KMS-11 (cell line): ENCODE measurements around the gene INHBC.

Experiments
- H2AFZ ChIP-seq: fragments of 200-600 bp; sonication (generic); 2 replicates; pipeline ENCODE4 v1.6.1; 2016; ENCODE audit warnings: antibody characterized with exemption, mixed run types, low read depth
- H3K27ac ChIP-seq: fragments of 200-600 bp; sonication (generic); 2 replicates; pipeline ENCODE4 v1.6.1; 2016; ENCODE audit warnings: mild to moderate bottlenecking, mixed run types
- H3K27me3 ChIP-seq: fragments of 200-600 bp; sonication (generic); 2 replicates; pipeline ENCODE4 v1.6.1; 2017; ENCODE audit warnings: mild to moderate bottlenecking, low read depth, mixed run types, moderate library complexity; ENCODE audit not compliant: insufficient read depth
- H3K36me3 ChIP-seq: fragments of 200-600 bp; sonication (generic); 2 replicates; pipeline ENCODE4 v1.6.1; 2017; ENCODE audit warnings: mild to moderate bottlenecking, mixed run types; ENCODE audit not compliant: insufficient read depth
- H3K4me1 ChIP-seq: fragments of 200-600 bp; sonication (generic); 2 replicates; pipeline ENCODE4 v1.6.1; 2016; ENCODE audit warnings: mild to moderate bottlenecking, low read depth, mixed run types; ENCODE audit not compliant: poor library complexity, severe bottlenecking
- H3K4me2 ChIP-seq: fragments of 200-600 bp; sonication (generic); 2 replicates; pipeline ENCODE4 v1.7.0; 2016; ENCODE audit warnings: mild to moderate bottlenecking, mixed run types
- H3K4me3 ChIP-seq: fragments of 200-600 bp; sonication (generic); IDR thresholded peaks from 2 replicates; pipeline ENCODE4 v1.6.1; 2017; ENCODE audit warnings: low read depth, low read length, mixed read lengths; ENCODE audit not compliant: insufficient read depth
- H3K79me2 ChIP-seq: fragments of 200-600 bp; sonication (generic); 2 replicates; pipeline ENCODE4 v1.6.1; 2016; ENCODE audit warnings: low read depth, mixed run types; ENCODE audit not compliant: insufficient read depth
- H3K9ac ChIP-seq: fragments of 200-600 bp; sonication (generic); 2 replicates; pipeline ENCODE4 v1.6.1; 2016; ENCODE audit warnings: mild to moderate bottlenecking, mixed run types
- H4K20me1 ChIP-seq: fragments of 200-600 bp; sonication (generic); 2 replicates; pipeline ENCODE4 v1.6.1; 2016; ENCODE audit warnings: mild to moderate bottlenecking, mixed run types; ENCODE audit not compliant: insufficient read depth
- TF ChIP-seq, protein P1 (sequence below): fragments of 200-600 bp; sonication (generic); conservative IDR thresholded peaks from 2 replicates; pipeline ENCODE4 v1.6.1; 2017; ENCODE audit warnings: low read depth, mild to moderate bottlenecking, antibody characterized with exemption, low read length, moderate library complexity, mixed read lengths

INHBC gene

DNA sequence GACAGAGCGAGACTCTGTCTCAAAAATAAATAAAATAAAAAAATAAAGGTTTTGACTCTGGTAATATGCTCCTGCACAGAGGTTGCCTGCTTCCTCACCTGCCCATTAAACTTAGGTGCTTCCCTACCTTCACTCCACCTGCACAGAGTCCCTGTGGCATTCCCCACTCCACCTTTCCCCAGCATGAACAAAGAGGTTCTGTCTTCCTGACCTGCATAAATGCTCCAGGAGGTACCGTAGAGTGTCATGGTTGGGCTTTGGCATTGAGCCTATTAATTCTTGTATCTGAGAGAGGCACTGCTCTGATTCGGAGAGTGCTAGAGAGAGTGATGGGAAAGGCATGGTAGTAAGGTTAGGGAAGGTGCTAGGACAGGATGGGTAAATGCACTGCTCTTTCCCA is 38.8 kb downstream of the INHBC start:
- no peaks in the 10 kb centered on the region for H3K36me3 ChIP-seq

DNA sequence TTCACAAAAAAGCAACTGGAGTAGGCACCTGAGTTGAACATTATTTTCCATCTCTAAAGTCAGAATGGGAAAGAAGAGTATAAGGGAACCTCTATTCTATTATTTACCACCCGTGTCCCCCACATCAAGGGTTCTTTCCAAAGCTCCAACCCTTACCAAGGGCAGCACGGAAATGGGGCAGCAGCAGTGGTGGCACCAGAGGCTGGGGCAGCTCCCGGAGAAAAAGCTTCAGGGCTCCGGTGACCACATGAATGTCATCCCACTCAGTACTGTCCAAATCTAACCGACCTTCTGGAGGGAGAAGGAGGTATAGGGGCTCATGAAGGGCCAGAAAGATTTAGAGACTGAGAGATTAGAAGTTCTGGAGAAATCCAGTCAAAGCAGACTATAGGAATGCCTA is 39.3 kb downstream of the INHBC start:
- H3K27ac ChIP-seq, result no peak overlapping the region
- no peak overlapping the region for H2AFZ ChIP-seq
- TF ChIP-seq, protein P1, sequence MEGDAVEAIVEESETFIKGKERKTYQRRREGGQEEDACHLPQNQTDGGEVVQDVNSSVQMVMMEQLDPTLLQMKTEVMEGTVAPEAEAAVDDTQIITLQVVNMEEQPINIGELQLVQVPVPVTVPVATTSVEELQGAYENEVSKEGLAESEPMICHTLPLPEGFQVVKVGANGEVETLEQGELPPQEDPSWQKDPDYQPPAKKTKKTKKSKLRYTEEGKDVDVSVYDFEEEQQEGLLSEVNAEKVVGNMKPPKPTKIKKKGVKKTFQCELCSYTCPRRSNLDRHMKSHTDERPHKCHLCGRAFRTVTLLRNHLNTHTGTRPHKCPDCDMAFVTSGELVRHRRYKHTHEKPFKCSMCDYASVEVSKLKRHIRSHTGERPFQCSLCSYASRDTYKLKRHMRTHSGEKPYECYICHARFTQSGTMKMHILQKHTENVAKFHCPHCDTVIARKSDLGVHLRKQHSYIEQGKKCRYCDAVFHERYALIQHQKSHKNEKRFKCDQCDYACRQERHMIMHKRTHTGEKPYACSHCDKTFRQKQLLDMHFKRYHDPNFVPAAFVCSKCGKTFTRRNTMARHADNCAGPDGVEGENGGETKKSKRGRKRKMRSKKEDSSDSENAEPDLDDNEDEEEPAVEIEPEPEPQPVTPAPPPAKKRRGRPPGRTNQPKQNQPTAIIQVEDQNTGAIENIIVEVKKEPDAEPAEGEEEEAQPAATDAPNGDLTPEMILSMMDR, result no peak
- H3K27me3 ChIP-seq, result peaks cover 61% of the 10 kb centered on the region
- no peaks in the 10 kb centered on the region for H3K36me3 ChIP-seq
- peaks cover 9% of the 10 kb centered on the region for H3K4me1 ChIP-seq
- no peak overlapping the region for H3K9ac ChIP-seq
- H4K20me1 ChIP-seq, result no peaks in the 10 kb centered on the region
- H3K4me3 ChIP-seq, result no peak overlapping the region
- no peaks in the 10 kb centered on the region for H3K79me2 ChIP-seq
- no peak overlapping the region for H3K4me2 ChIP-seq

More for the DNA sequence above, 38.8 kb downstream of the INHBC start:
- no peak overlapping the region for H3K27ac ChIP-seq
- H3K4me1 ChIP-seq, result peaks cover 9% of the 10 kb centered on the region
- peaks cover 65% of the 10 kb centered on the region for H3K27me3 ChIP-seq
- H2AFZ ChIP-seq, result no peak overlapping the region
- H3K9ac ChIP-seq, result no peak overlapping the region
- no peak overlapping the region for H3K4me3 ChIP-seq
- H3K79me2 ChIP-seq, result no peaks in the 10 kb centered on the region
- H3K4me2 ChIP-seq, result no peak overlapping the region
- TF ChIP-seq, protein P1, result no peak
- H4K20me1 ChIP-seq, result no peaks in the 10 kb centered on the region

DNA sequence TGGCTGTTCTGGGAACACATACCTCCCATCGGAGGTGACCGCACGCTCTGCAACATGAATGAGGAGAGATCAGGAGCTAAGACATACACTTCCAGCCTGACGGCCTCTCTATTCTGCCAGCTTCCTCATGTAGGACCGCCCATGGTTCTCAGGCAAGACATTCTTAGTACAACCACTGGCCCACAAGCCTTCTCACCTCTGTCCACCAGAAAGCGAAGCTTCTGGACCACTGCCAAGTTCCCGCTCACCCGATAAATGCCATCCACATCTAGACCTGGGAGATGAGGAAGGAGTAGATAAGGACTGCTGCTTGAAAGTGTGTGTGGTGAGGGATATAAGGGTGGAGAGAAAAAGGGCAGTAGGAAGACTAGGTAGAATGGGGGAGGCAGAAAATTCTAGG is 39.8 kb downstream of the INHBC start:
- no peaks in the 10 kb centered on the region for H3K79me2 ChIP-seq
- H4K20me1 ChIP-seq, result no peaks in the 10 kb centered on the region
- no peaks in the 10 kb centered on the region for H3K36me3 ChIP-seq
- no peak overlapping the region for H3K4me3 ChIP-seq
- no peak overlapping the region for H3K4me2 ChIP-seq
- no peak overlapping the region for H3K27ac ChIP-seq
- peaks cover 58% of the 10 kb centered on the region for H3K27me3 ChIP-seq
- TF ChIP-seq, protein P1, result no peak
- peaks cover 9% of the 10 kb centered on the region for H3K4me1 ChIP-seq
- no peak overlapping the region for H3K9ac ChIP-seq
- no peak overlapping the region for H2AFZ ChIP-seq

DNA sequence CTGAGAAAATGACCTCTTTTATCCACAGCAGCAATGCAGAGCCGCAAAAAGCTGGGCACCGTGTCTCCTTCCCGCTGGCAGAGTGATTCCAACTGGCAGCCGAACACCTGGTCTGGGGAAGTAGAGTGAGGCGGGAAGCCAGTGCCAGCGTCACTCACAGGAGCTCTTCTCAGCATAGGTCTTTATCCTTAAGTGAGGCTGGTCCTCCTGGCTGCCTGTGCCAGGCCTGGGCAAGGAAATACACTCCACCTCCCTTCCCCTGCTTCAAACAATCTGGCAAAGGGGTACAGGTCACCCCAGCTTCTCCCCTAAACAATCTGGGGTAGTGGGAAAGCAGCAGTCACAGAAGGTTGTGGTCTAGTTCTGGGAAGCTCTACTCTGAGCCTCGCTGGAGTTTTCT is 40.3 kb downstream of the INHBC start:
- no peak overlapping the region for H3K9ac ChIP-seq
- no peak overlapping the region for H2AFZ ChIP-seq
- H3K4me2 ChIP-seq, result no peak overlapping the region

More for the DNA sequence above, 40.3 kb downstream of the INHBC start:
- Histone ChIP-seq H3K79me2 (no peaks in the 10 kb centered on the region), H4K20me1 (no peaks in the 10 kb centered on the region), H3K27ac (no peak overlapping the region), H3K27me3 (peaks cover 54% of the 10 kb centered on the region), H3K4me3 (no peak overlapping the region), H3K36me3 (no peaks in the 10 kb centered on the region), H3K4me1 (peaks cover 9% of the 10 kb centered on the region)
- TF ChIP-seq, protein P1, result no peak
